Bronchial epithelial cell (primary cell): Measurements from ENCODE around the gene KERA. TPM values are rescaled to one million over a fixed set of nuclear protein-coding genes. Genes with fewer than 3 reads are reported as not detected.

Experiments used
- DNase-seq: peaks from one replicate; pipeline ENCODE4 v3.0.0-alpha.2; 2010; ENCODE audit warnings: low read depth
- FAIRE-seq: peaks from 2 replicates; lab custom pipeline; 2011; peaks lifted over from hg19 to GRCh38; lab: Jason Lieb, UNC
- H3K27me3 ChIP-seq: 2 replicates; pipeline ENCODE4 v1.5.1; 2011; ENCODE audit warnings: low read length; ENCODE audit not compliant: control insufficient read depth, insufficient read depth
- H3K36me3 ChIP-seq: 2 replicates; pipeline ENCODE4 v1.5.1; 2011; ENCODE audit warnings: low read length; ENCODE audit not compliant: control insufficient read depth, insufficient read depth
- H3K4me3 ChIP-seq: 2 replicates; pipeline ENCODE4 v1.5.1; 2011; ENCODE audit warnings: mild to moderate bottlenecking, low read depth, low read length, control low read depth
- total RNA-seq: library from RNA; depleted of rRNA; stranded (reverse); fragments of >200 nt; gene quantifications from 2 replicates; pipeline ENCODE4 v1.2.1, GENCODE V29; 2014
- TF ChIP-seq, protein P1 (sequence below): IDR thresholded peaks from 2 replicates; pipeline ENCODE4 v1.5.1; 2011; ENCODE audit warnings: mild to moderate bottlenecking, moderate library complexity, low read length, control low read depth, inconsistent platforms; ENCODE audit not compliant: insufficient read depth, severe bottlenecking

The KERA gene
- total RNA-seq, 1 donor from 2014 or later, result not detected

DNA sequence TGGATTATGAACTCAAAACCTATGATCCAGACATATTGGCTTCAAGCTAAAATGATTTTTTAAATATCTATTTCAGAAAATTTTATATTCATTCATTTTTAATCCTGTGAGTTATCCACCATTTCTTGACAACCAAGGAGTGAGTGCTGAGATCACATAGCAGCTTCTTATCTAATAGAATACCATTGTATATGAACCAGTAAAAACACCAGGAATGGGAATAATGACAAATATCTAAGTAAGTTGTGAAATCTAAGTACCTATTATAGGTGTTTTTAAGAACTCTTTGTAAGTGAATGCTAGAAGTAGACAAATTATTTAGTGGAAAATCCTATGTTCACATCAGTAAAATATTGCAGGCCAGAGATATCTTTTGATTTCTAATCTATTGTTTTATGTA, 45.3 kb upstream of the KERA start:
- Histone ChIP-seq H3K27me3 (peaks cover 2% of the 10 kb centered on the region), H3K4me3 (no peak overlapping the region), H3K36me3 (no peaks in the 10 kb centered on the region)
- FAIRE-seq (no peak), DNase-seq (no peak)
- TF ChIP-seq, protein P1, sequence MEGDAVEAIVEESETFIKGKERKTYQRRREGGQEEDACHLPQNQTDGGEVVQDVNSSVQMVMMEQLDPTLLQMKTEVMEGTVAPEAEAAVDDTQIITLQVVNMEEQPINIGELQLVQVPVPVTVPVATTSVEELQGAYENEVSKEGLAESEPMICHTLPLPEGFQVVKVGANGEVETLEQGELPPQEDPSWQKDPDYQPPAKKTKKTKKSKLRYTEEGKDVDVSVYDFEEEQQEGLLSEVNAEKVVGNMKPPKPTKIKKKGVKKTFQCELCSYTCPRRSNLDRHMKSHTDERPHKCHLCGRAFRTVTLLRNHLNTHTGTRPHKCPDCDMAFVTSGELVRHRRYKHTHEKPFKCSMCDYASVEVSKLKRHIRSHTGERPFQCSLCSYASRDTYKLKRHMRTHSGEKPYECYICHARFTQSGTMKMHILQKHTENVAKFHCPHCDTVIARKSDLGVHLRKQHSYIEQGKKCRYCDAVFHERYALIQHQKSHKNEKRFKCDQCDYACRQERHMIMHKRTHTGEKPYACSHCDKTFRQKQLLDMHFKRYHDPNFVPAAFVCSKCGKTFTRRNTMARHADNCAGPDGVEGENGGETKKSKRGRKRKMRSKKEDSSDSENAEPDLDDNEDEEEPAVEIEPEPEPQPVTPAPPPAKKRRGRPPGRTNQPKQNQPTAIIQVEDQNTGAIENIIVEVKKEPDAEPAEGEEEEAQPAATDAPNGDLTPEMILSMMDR, result no peak

DNA sequence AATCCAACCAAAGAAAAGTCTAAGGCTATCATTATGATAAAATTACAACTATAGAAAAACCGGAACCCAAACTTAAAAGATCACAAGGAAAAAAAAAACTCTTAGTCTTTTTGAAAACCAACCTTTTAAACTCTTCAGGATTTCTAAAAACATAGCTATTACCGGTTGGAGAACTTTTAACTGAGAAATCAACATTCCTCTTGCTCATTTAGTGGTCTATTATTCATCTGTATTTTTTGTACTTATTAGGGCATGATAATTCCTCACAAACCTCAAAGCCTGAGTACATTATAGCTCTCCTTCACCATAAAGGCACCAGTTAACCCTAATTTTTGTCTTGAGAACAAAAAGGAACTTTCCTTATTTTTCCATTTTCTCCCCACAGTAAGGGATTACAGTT, 43.1 kb upstream of the KERA start:
- no peak for FAIRE-seq

DNA sequence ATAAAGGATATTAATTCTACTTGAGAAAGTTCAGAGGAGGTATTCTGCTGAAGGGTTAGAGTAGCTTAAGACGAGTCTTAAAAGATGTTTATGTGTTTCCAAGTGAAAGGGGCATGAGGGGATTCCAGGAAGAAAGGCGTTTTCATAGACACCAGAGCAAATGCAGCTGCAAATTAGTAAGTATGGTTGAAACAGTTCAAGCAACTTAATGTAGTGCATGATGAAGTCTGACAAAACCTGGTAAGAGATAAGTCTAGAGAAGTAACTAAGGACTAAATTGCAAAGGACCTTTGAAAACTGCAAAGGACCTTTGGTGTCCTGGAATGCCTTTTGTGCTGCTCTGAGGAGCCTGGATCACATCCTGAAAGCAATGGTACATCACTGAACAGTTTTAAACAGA, 42.0 kb upstream of the KERA start:
- H3K4me3 ChIP-seq, result no peak overlapping the region
- FAIRE-seq (no peak), DNase-seq (no peak)
- H3K36me3 ChIP-seq, result no peaks in the 10 kb centered on the region
- peaks cover 2% of the 10 kb centered on the region for H3K27me3 ChIP-seq
- TF ChIP-seq, protein P1, result no peak

More for the DNA sequence above, 43.1 kb upstream of the KERA start:
- Histone ChIP-seq H3K36me3 (no peaks in the 10 kb centered on the region), H3K4me3 (no peak overlapping the region), H3K27me3 (peaks cover 2% of the 10 kb centered on the region)
- TF ChIP-seq, protein P1, result no peak
- no peak for DNase-seq

DNA sequence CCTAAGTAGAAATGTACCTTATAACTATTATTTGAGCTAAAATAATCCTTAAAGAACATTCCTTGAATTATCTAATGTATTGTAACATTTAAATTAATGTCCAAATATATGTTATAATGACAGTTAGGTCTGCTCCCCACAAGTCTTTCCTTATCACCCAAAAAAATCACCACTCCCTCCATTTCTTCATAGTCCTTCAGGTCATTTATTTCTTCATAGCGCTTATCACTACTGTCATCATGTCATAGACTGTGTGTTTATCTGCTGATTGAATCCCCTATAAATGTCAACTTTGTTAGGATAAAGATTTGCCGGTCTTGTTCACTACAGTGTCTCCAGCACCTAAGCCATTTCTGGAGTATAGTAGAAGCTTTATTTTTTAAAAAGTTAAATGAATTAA, 41.5 kb upstream of the KERA start:
- FAIRE-seq, result no peak
- no peak overlapping the region for H3K4me3 ChIP-seq
- H3K27me3 ChIP-seq, result peaks cover 2% of the 10 kb centered on the region
- DNase-seq, result no peak
- no peaks in the 10 kb centered on the region for H3K36me3 ChIP-seq
- TF ChIP-seq, protein P1, result no peak

DNA sequence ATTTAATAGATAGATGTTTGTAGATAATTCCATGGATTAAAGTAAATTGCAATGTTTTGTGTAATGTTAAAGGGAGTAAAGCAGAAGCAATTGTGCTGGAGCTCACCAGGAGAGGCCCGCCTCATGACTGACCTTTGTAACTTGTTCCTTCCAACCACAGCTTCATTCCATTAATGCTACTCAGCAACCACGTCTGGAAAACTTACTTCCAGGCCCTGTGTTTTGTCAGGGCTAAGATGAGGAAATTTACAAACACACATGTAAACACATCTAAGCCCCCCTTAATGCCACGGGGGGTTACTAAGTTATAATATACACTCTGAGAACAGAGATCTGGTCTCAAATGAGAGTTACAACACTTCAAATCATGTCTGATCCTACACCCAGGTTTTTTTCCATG, 41.1 kb upstream of the KERA start:
- TF ChIP-seq, protein P1, result no peak
- H3K4me3 ChIP-seq, result no peak overlapping the region
- FAIRE-seq (no peak), DNase-seq (peak; percentile 78)
- H3K27me3 ChIP-seq, result peaks cover 2% of the 10 kb centered on the region
- no peaks in the 10 kb centered on the region for H3K36me3 ChIP-seq

DNA sequence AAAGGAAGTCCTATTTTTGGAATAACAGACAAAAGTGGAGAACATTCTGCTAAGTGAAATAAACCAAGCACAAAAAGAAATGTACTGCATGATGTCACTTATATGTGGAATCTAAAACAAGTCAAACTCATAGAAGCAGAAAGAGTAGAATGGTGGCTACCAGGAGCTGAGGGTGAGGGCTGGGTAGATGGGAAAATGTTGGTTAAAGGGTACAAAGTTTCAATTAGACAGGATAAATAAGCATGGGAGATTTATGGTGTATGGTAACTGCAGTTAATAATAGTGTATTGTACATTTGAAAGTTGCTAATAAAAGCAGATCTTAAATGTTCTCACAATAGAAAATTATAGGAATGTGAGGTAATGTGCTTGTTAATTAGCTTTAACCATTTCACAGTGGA, 40.6 kb upstream of the KERA start:
- FAIRE-seq (no peak), DNase-seq (no peak)
- TF ChIP-seq, protein P1, result no peak
- no peak overlapping the region for H3K4me3 ChIP-seq
- H3K36me3 ChIP-seq, result no peaks in the 10 kb centered on the region
- peaks cover 2% of the 10 kb centered on the region for H3K27me3 ChIP-seq
